PC-9 (cell line): Measurements from ENCODE around the gene KPNA4.

ENCODE experiments used
- EZH2 ChIP-seq: fragments of 200-600 bp; sonication (generic); IDR thresholded peaks from 2 replicates; pipeline ENCODE4 v1.8.0; 2017; ENCODE audit warnings: antibody characterized with exemption, low read depth
- TF ChIP-seq, protein P1 (sequence below): fragments of 200-600 bp; sonication (generic); conservative IDR thresholded peaks from 2 replicates; pipeline ENCODE4 v1.6.1; 2017; ENCODE audit warnings: mixed run types, antibody characterized with exemption, mild to moderate bottlenecking, moderate library complexity

DNA sequence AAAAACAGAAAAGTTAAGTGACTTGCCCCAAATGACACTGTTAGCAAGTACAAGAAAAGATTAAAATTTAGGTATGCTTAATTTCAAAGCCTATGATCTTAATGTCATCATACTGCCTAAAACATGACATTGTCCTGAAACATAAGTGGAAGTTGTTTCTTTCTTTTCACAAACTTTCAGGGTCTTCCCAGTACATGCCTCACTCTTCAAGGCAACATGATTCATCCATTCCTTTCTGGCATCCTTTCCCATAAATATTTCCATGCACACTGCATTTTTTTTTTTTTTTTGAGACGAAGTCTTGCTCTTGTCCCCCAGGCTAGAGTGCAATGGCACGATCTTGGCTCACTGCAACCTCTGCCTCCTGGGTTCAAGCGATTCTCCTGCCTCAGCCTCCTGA lies 42.5 kb upstream of the KPNA4 start:
- TF ChIP-seq, protein P1, sequence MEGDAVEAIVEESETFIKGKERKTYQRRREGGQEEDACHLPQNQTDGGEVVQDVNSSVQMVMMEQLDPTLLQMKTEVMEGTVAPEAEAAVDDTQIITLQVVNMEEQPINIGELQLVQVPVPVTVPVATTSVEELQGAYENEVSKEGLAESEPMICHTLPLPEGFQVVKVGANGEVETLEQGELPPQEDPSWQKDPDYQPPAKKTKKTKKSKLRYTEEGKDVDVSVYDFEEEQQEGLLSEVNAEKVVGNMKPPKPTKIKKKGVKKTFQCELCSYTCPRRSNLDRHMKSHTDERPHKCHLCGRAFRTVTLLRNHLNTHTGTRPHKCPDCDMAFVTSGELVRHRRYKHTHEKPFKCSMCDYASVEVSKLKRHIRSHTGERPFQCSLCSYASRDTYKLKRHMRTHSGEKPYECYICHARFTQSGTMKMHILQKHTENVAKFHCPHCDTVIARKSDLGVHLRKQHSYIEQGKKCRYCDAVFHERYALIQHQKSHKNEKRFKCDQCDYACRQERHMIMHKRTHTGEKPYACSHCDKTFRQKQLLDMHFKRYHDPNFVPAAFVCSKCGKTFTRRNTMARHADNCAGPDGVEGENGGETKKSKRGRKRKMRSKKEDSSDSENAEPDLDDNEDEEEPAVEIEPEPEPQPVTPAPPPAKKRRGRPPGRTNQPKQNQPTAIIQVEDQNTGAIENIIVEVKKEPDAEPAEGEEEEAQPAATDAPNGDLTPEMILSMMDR: no peak
- TF ChIP-seq EZH2: no peak
